ENCODE results near the gene FZR1.

DNA sequence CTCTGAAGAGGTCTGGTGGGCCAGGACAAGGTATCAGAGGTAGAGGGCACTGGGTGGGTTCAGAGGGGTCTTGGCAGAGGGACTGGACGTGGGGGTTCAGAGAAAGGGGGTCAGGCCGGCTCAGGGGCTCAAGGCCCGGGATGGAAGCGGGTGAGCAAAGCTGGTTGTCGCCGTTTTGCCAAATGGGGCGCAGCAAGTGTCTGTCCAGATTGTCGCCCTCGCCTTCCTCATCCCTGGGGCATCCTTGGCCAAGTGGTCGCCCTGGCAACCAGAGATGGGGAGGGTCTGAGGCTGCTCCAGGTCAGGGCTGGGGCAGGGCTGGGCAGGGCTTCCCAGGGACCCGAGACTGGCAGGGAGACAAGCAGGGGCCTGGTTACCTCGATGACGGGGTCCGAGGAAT, 12.5 kb upstream of the FZR1 start:
- TF ChIP-seq, protein P1, sequence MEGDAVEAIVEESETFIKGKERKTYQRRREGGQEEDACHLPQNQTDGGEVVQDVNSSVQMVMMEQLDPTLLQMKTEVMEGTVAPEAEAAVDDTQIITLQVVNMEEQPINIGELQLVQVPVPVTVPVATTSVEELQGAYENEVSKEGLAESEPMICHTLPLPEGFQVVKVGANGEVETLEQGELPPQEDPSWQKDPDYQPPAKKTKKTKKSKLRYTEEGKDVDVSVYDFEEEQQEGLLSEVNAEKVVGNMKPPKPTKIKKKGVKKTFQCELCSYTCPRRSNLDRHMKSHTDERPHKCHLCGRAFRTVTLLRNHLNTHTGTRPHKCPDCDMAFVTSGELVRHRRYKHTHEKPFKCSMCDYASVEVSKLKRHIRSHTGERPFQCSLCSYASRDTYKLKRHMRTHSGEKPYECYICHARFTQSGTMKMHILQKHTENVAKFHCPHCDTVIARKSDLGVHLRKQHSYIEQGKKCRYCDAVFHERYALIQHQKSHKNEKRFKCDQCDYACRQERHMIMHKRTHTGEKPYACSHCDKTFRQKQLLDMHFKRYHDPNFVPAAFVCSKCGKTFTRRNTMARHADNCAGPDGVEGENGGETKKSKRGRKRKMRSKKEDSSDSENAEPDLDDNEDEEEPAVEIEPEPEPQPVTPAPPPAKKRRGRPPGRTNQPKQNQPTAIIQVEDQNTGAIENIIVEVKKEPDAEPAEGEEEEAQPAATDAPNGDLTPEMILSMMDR (IDR thresholded peaks at IDR 0.05) = no peak
- TF ChIP-seq POLR2A (IDR thresholded peaks at IDR 0.05) = no peak
